ENCODE results near the gene SYT3.
"Not testable (repeated sequence)": the region's sequence is repeated elsewhere in the genome, so short reads cannot be mapped to it uniquely, and the experiment has no call there.

Gene SYT3

DNA sequence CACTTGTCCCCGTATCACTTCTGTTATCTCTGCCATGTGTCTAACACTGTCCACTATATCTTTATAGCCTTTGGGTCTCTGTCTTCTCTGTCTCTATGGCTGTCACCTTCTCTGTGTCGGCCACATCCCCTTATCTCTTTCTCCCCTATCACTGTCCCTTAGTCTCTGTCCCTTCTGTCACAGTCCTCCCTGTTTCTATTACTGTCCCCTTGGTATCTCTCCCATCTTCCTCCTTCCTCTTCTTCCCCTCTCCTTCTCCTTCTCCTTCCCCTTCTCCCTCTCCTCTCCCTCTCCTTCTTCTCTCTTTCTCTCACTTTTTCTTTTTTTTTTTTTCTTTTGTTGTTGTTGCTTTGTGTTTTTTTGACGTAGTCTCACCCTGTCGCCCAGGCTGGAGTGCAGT, 36.7 kb downstream of the SYT3 start:
- no peak for DNase-seq (ENCODE audit: low read depth)

DNA sequence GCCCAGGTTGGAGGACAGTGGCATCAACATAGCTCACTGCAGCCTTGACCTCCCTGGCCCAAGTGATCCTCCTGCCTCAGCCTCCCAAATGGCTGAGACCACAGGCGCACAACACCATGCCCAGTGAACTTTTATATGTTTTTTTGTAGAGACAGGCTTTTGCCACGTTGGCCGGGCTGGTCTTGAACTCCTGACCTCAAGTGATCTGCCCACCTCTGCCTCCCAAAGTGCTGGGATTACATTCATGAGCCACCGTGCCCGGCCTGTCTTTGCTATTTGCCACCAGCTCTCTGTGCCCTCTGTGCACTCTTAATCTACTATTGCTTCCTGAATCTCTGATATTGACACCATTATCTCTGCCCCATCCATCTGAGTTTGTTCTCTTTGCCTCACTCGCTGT, 37.2 kb downstream of the SYT3 start:
- no peak for DNase-seq (ENCODE audit: low read depth)

GRCh38 chr19:50602089-50602422, 37.6 kb downstream of the SYT3 start:
- no peak for DNase-seq (ENCODE audit: low read depth)

- no peak for DNase-seq (ENCODE audit: low read depth)
Measured at GRCh38 chr19:50601407-50602088, 38.1 kb downstream of the SYT3 start.

DNA sequence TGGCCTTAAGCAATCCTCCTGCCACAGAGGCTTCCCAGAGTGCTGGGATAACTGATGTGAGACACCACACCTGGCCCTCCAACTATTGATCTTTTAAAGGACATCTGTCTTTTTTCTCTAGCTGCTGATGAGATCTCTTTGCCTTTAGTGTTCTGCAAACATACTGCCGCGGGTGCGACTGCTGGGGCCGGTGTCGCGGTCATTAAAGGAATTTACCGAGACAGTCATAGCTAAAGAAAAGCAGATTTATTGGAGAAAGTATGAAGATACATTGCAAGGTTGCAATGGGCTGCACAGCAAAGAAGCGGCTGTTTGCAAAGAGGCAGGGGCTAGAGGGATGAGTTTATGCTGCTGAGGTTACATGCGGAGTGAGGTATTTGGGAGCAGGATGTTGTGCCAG, 40.3 kb downstream of the SYT3 start:
- no peak for DNase-seq (ENCODE audit: low read depth)

DNA sequence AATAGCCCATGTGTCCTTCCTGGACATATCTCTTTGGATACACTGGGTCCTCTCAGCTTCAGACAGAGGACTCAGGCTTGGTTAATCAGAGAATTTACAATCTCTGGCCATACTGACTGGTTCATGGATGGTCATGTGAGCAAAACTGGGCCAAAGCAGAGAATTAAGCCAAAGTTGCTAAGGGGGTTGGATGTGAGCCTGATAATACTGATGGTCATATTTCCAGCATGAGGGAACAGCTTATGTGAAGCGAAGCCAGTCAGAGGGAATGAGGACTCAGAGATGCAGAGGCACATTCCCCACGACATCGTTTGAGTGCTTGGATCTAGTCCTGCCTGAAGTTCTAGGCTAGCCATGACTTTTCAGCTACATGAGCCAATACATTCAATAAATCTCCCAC, 49.5 kb downstream of the SYT3 start:
- DNase-seq (ENCODE audit: low read depth): no peak

DNA sequence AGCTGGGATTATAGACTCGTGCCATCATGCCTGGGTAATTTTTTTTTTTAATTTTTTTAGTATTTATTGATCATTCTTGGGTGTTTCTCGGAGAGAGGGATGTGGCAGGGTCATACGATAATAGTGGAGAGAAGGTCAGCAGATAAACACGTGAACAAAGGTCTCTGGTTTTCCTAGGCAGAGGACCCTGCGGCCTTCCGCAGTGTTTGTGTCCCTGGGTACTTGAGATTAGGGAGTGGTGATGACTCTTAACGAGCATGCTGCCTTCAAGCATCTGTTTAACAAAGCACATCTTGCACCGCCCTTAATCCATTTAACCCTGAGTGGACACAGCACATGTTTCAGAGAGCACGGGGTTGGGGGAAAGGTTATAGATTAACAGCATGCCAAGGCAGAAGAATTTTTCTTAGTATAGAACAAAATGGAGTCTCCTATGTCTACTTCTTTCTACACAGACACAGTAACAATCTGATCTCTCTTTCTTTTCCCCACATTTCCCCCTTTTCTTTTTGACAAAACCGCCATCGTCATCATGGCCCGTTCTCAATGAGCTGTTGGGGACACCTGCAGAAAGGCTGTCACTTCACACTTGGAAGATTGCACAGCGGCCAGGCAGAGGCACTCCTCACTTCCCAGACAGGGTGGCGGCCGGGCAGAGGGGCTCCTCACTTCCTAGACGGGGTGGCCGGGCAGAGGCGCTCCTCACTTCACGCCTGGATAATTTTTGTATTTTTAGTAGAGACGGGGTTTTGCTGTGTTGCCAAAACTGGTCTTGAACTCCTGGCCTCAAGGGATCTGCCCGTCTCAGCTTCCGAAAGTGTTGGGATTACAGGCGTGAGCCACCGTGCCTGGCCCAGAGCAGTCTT, 57.7 kb downstream of the SYT3 start:
- DNase-seq (ENCODE audit: low read depth): not testable (repeated sequence)

GRCh38 chr19:50580970-50581634, 58.6 kb downstream of the SYT3 start:
- no peak for DNase-seq (ENCODE audit: low read depth)

DNA sequence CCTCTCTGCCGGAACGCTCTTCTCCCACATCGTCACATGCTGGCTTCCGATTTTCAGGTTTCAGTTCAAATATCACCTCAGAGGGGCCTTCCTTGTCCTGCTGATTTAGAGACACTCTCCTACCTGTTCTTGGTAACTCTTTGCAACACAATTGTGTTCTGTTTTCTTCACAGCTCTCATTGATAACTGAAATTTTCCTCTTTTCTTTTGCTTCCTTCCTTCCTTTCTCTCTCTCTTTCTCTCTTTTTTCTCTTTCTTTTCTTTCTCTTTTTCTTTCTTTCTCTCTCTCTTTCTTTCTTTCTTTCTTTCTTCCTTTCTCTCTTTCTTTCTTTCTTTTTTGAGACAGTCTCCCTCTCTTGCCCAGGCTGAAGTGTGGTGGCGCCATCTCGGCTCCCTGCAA, 59.4 kb downstream of the SYT3 start:
- no peak for DNase-seq (ENCODE audit: low read depth)

- not testable (repeated sequence) for DNase-seq (ENCODE audit: low read depth)
Measured at GRCh38 chr19:50576769-50577168, 62.9 kb downstream of the SYT3 start.

DNA sequence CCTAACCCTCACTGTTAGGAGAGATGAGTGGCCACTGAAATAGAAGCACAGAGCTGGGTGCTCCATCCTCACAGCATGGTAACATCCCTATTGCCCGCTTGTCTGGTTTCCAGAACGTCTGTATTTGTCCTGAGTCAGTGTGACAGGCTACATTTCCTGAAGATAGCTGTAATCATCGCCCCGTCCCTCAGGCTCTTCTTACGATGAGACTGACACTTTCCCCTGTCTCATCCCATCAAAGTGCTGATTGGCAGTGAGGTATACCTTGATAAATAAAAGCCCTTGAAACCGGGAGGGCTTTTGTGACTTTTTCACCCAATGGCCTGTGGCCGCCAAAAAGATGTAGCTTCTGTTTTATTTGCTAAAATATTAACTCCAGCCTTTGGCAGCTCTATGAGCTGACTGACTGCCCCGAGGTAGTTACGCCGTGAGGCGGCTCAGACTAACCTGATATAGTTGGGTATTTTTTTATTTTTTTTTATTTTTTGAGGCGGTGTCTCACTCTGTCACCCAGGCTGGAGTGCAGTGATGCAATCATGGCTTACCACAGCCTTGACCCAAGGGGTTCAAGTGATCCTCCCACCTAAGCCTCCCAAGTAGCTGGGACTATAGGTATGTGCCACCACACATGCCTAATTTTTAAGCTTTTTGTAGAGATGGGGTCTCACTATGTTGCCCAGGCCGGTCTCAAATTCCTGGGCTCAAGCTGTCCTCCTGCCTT, 65.8 kb downstream of the SYT3 start:
- no peak for DNase-seq (ENCODE audit: low read depth)
